Tibial artery (tissue), 4 donors: ENCODE data around the gene CLEC1A.

Source experiments
- DNase-seq, 2 donors: peaks; one replicate each; pipeline ENCODE4 v3.0.0-alpha.2; 2019
- H3K27ac ChIP-seq, 2 donors: fragments of 200-600 bp; sonication (generic) in 1 of 2; 1 replicate in 1 of 2; 2 replicates in 1 of 2; pipeline ENCODE4 v1.5.1; 2018 to 2019; ENCODE audit warnings: mild to moderate bottlenecking in 1 of 2
- H3K27me3 ChIP-seq, 2 donors: fragments of 200-600 bp; sonication (generic) in 1 of 2; one replicate each; pipeline versions ENCODE4 v1.5.1 to v1.6.0; 2016 to 2019
- H3K36me3 ChIP-seq, 3 donors: fragments of 200-600 bp; sonication (generic) in 2 of 3; one replicate each; pipeline ENCODE4 v1.5.1; 2016 to 2019; ENCODE audit warnings: mild to moderate bottlenecking in 2 of 3
- H3K4me1 ChIP-seq, 4 donors: fragments of 200-600 bp; sonication (generic) in 2 of 4; 1 replicate in 3 of 4; 2 replicates in 1 of 4; pipeline ENCODE4 v1.5.1; 2016 to 2019
- H3K4me3 ChIP-seq, 2 donors: fragments of 200-600 bp; sonication (generic) in 1 of 2; 1 replicate in 1 of 2; 2 replicates in 1 of 2; pipeline ENCODE4 v1.5.1; 2018 to 2019; ENCODE audit warnings: mild to moderate bottlenecking in 2 of 2
- H3K9me3 ChIP-seq, 3 donors: fragments of 200-600 bp; sonication (generic) in 1 of 3; one replicate each; pipeline ENCODE4 v1.5.1; 2016 to 2019
- CTCF ChIP-seq, 2 experiments: fragments of 200-600 bp in 1 of 2; fragments of 450-650 bp in 1 of 2; IDR thresholded peaks; one replicate each; pipeline ENCODE4 v1.5.1; 2017 to 2019; ENCODE audit warnings: antibody characterized with exemption in 2 of 2, mild to moderate bottlenecking in 1 of 2, moderate library complexity in 1 of 2
- intact Hi-C: fragments of 100-400 bp; cut with DNase I; formaldehyde crosslinking; loops from one replicate; pipeline ENCODE4 v1.15.0; 2023; ENCODE audit warnings: low total_unique reads

The CLEC1A gene

GRCh38 chr12:10101648-10102220 lies 2.9 kb upstream of the CLEC1A start:
- Histone ChIP-seq H3K36me3 (no peaks in the 10 kb centered on the region), H3K4me1 (peaks cover 0 to 15% (median 6%) of the 10 kb centered on the region in 4 donors), H3K9me3 (no peaks in the 10 kb centered on the region), H3K4me3 (no peak overlapping the region), H3K27ac (no peak overlapping the region), H3K27me3 (no peaks in the 10 kb centered on the region)
- no peak for TF ChIP-seq CTCF (IDR thresholded peaks at IDR 0.05)
- no peak for DNase-seq
- intact Hi-C loops, result no loop called here

GRCh38 chr12:10101042-10101579 lies 2.3 kb upstream of the CLEC1A start:
- TF ChIP-seq CTCF (IDR thresholded peaks at IDR 0.05), result no peak
- H3K9me3 ChIP-seq, result no peaks in the 10 kb centered on the region
- no peak overlapping the region for H3K4me3 ChIP-seq
- H3K4me1 ChIP-seq, result peaks cover 0 to 15% (median 6%) of the 10 kb centered on the region in 4 donors
- intact Hi-C loops, result no loop called here
- no peaks in the 10 kb centered on the region for H3K36me3 ChIP-seq
- no peaks in the 10 kb centered on the region for H3K27me3 ChIP-seq
- no peak overlapping the region for H3K27ac ChIP-seq
- peak in 1 of 2 donors; percentile 34 for DNase-seq

GRCh38 chr12:10097521-10097920 lies 1.3 kb downstream of the CLEC1A start:
- no peaks in the 10 kb centered on the region for H3K9me3 ChIP-seq
- H3K36me3 ChIP-seq, result no peaks in the 10 kb centered on the region
- TF ChIP-seq CTCF (IDR thresholded peaks at IDR 0.05), result no peak
- intact Hi-C loops, result no loop called here
- peaks cover 0 to 20% (median 6%) of the 10 kb centered on the region in 4 donors for H3K4me1 ChIP-seq
- no peak overlapping the region for H3K4me3 ChIP-seq
- no peak overlapping the region for H3K27ac ChIP-seq
- DNase-seq, result no peak
- H3K27me3 ChIP-seq, result no peaks in the 10 kb centered on the region

- Histone ChIP-seq H3K27me3 (no peaks in the 10 kb centered on the region), H3K4me3 (no peak overlapping the region), H3K9me3 (no peaks in the 10 kb centered on the region), H3K36me3 (no peaks in the 10 kb centered on the region), H3K4me1 (peaks cover 0 to 8% (median 2%) of the 10 kb centered on the region in 4 donors), H3K27ac (no peak overlapping the region)
- no peak for TF ChIP-seq CTCF (IDR thresholded peaks at IDR 0.05)
- no peak for DNase-seq
- intact Hi-C loops, result no loop called here
Observed at GRCh38 chr12:10095971-10096370, 2.8 kb downstream of the CLEC1A start.

- no peak for TF ChIP-seq CTCF (IDR thresholded peaks at IDR 0.05)
- no peak for DNase-seq
- intact Hi-C loops, result no loop called here
- Histone ChIP-seq H3K4me3 (no peak overlapping the region), H3K4me1 (peaks cover 0 to 5% (median 0%) of the 10 kb centered on the region in 4 donors), H3K36me3 (no peaks in the 10 kb centered on the region), H3K9me3 (no peaks in the 10 kb centered on the region), H3K27me3 (no peaks in the 10 kb centered on the region), H3K27ac (no peak overlapping the region)
Observed at GRCh38 chr12:10094646-10095395, 4.0 kb downstream of the CLEC1A start.
